CD14-positive monocyte (primary cell): ENCODE results near the gene PAM. TPM values are rescaled to one million over a fixed set of nuclear protein-coding genes. Genes with fewer than 3 reads are reported as not detected.

Experiments
- DNase-seq, 3 donors: peaks; one replicate each; pipeline ENCODE4 v3.0.0-alpha.2; 2011 to 2022
- H2AFZ ChIP-seq: 2 replicates; pipeline ENCODE4 v1.6.0; 2012; ENCODE audit warnings: mild to moderate bottlenecking, low read depth, low read length, inconsistent platforms; ENCODE audit not compliant: insufficient read depth, poor library complexity, severe bottlenecking
- H3K27ac ChIP-seq, 2 donors: 1 replicate in 1 of 2; 2 replicates in 1 of 2; pipeline ENCODE4 v1.5.1; 2012 to 2013; ENCODE audit warnings: low read length in 2 of 2, control low read depth in 1 of 2, inconsistent platforms in 1 of 2, low read depth in 1 of 2, mild to moderate bottlenecking in 1 of 2
- H3K27me3 ChIP-seq, 2 donors: one replicate each; pipeline versions ENCODE4 v1.6.0 to v1.6.1; 2011 to 2013; ENCODE audit warnings: low read length in 2 of 2; ENCODE audit not compliant: control insufficient read depth in 2 of 2, insufficient read depth in 2 of 2
- H3K36me3 ChIP-seq, 2 donors: replicated peaks in 1 of 2; 1 replicate in 1 of 2; 2 replicates in 1 of 2; pipeline versions ENCODE4 v1.5.1 to v1.6.1; 2012 to 2013; ENCODE audit warnings: low read length in 2 of 2, control low read depth in 1 of 2, inconsistent platforms in 1 of 2, mild to moderate bottlenecking in 1 of 2; ENCODE audit not compliant: insufficient read depth in 2 of 2, control insufficient read depth in 1 of 2
- H3K4me1 ChIP-seq, 2 donors: 1 replicate in 1 of 2; 2 replicates in 1 of 2; pipeline versions ENCODE4 v1.5.1 to v1.6.1; 2012 to 2013; ENCODE audit warnings: low read length in 2 of 2, control low read depth in 1 of 2, inconsistent platforms in 1 of 2, mild to moderate bottlenecking in 1 of 2, moderate library complexity in 1 of 2; ENCODE audit not compliant: insufficient read depth in 2 of 2, control insufficient read depth in 1 of 2
- H3K4me2 ChIP-seq: replicated peaks from 2 replicates; pipeline ENCODE3; 2012; ENCODE audit warnings: low read length, moderate library complexity, mild to moderate bottlenecking; ENCODE audit not compliant: poor library complexity, severe bottlenecking; ENCODE audit errors: extremely low read depth
- H3K4me3 ChIP-seq, 3 experiments: fragments of 200-600 bp in 1 of 3; sonication (generic) in 1 of 3; replicated peaks in 1 of 3; 1 replicate in 2 of 3; 2 replicates in 1 of 3; pipeline ENCODE4 v1.5.1; 2011 to 2013; ENCODE audit warnings: low read length in 3 of 3, mild to moderate bottlenecking in 3 of 3, control low read depth in 2 of 3, low read depth in 2 of 3, inconsistent platforms in 1 of 3, moderate library complexity in 1 of 3
- H3K79me2 ChIP-seq: 2 replicates; pipeline ENCODE4 v1.6.0; 2012; ENCODE audit warnings: mild to moderate bottlenecking, control low read depth, inconsistent platforms, low read length, moderate library complexity; ENCODE audit not compliant: insufficient read depth
- H3K9ac ChIP-seq: 2 replicates; pipeline ENCODE4 v1.6.0; 2017; ENCODE audit warnings: low read length, mild to moderate bottlenecking; ENCODE audit not compliant: insufficient read depth, poor library complexity, severe bottlenecking
- H3K9me3 ChIP-seq, 2 donors: replicated peaks in 1 of 2; 1 replicate in 1 of 2; 2 replicates in 1 of 2; pipeline versions ENCODE4 v1.5.1 to v1.6.1; 2012 to 2013; ENCODE audit warnings: low read length in 2 of 2, control low read depth in 1 of 2; ENCODE audit not compliant: control insufficient read depth in 1 of 2, insufficient read depth in 1 of 2
- H4K20me1 ChIP-seq: 2 replicates; pipeline ENCODE4 v1.6.0; 2012; ENCODE audit warnings: mild to moderate bottlenecking, low read length, control low read depth, moderate library complexity; ENCODE audit not compliant: insufficient read depth
- H3K27ac Mint-ChIP-seq, 7 donors: one replicate each; pipeline ENCODE4 v1.8.0; 2020; ENCODE audit warnings: mild to moderate bottlenecking in 7 of 7, mixed read lengths in 7 of 7, moderate library complexity in 6 of 7, inconsistent platforms in 2 of 7
- H3K27me3 Mint-ChIP-seq, 3 donors: one replicate each; pipeline ENCODE4 v1.8.0; 2021 to 2022; ENCODE audit warnings: low read depth in 3 of 3, mild to moderate bottlenecking in 3 of 3, mixed read lengths in 3 of 3, moderate library complexity in 3 of 3, inconsistent platforms in 1 of 3
- H3K36me3 Mint-ChIP-seq, 2 donors: one replicate each; pipeline ENCODE4 v1.8.0; 2020; ENCODE audit warnings: mixed read lengths in 2 of 2, inconsistent platforms in 1 of 2, mild to moderate bottlenecking in 1 of 2
- H3K4me1 Mint-ChIP-seq: one replicate; pipeline ENCODE4 v1.8.0; 2020; ENCODE audit warnings: mild to moderate bottlenecking, mixed read lengths
- H3K4me3 Mint-ChIP-seq, 2 donors: one replicate each; pipeline ENCODE4 v1.8.0; 2020; ENCODE audit warnings: mild to moderate bottlenecking in 2 of 2, mixed read lengths in 2 of 2, moderate library complexity in 1 of 2
- H3K9me3 Mint-ChIP-seq, 7 donors: one replicate each; pipeline ENCODE4 v1.8.0; 2020 to 2022; ENCODE audit warnings: mixed read lengths in 7 of 7, mild to moderate bottlenecking in 6 of 7, moderate library complexity in 6 of 7, inconsistent platforms in 2 of 7
- CTCF ChIP-seq: fragments of 200-600 bp; IDR thresholded peaks from one replicate; pipeline ENCODE4 v1.8.0; 2022; ENCODE audit warnings: antibody characterized with exemption, mild to moderate bottlenecking
- whole genome bisulfite sequencing: methylation state at CpG from one replicate; pipeline ENCODE4 v1.1.5; 2013; ENCODE audit warnings: missing lambda C conversion rate; ENCODE audit not compliant: insufficient coverage; 5-methylcytosine and 5-hydroxymethylcytosine counted together
- intact Hi-C, 2 donors: fragments of 100-400 bp; cut with micrococcal nuclease; formaldehyde crosslinking; loops; one replicate each; pipeline versions ENCODE4 v1.15.0 to v1.15.1; 2023
- polyA plus RNA-seq, 3 donors: library from polyadenylated mRNA; depleted of rRNA in 1 of 3; unstranded in 2 of 3; stranded (reverse) in 1 of 3; fragments of 300-500 nt in 2 of 3; fragments of >200 nt in 1 of 3; fragmentation: Illumina TruSeq in 2 of 3; gene quantifications; 1 replicate in 2 of 3; 2 replicates in 1 of 3; pipeline ENCODE4 v1.2.3, GENCODE V29; 2012 to 2021

PAM gene
- polyA plus RNA-seq, 3 donors = 11.8 to 27.4 (median 12.8) TPM

- no peak for TF ChIP-seq CTCF
- peaks cover 0 to 1% (median 0%) of the 10 kb centered on the region in 3 donors for H3K27me3 Mint-ChIP-seq
- intact Hi-C loops = no loop called here
Measured at GRCh38 chr5:102891175-102891574, 136.1 kb downstream of the PAM start.

GRCh38 chr5:102893942-102894341 lies 138.8 kb downstream of the PAM start:
- WGBS = 100% methylated on average over 1 of the region's 3 CpGs

More at GRCh38 chr5:102891175-102891574, 136.1 kb downstream of the PAM start:
- no peaks in the 10 kb centered on the region for H3K9me3 ChIP-seq
- H3K9ac ChIP-seq = no peak overlapping the region
- Mint-ChIP-seq H3K9me3 (peaks cover 0 to 4% (median 0%) of the 10 kb centered on the region in 7 donors), H3K4me3 (no peak overlapping the region), H3K4me1 (no peaks in the 10 kb centered on the region), H3K27ac (no peak overlapping the region), H3K36me3 (peaks cover 0 to 6% of the 10 kb centered on the region in 2 donors)
- no peaks in the 10 kb centered on the region for H3K36me3 ChIP-seq
- H3K4me3 ChIP-seq = no peak overlapping the region
- no peaks in the 10 kb centered on the region for H4K20me1 ChIP-seq
- H3K4me1 ChIP-seq = no peaks in the 10 kb centered on the region
- WGBS = 60% methylated on average over 1 of the region's 3 CpGs
- no peak overlapping the region for H3K27ac ChIP-seq
- H3K27me3 ChIP-seq = no peaks in the 10 kb centered on the region
- H2AFZ ChIP-seq = no peak overlapping the region
- H3K79me2 ChIP-seq = no peaks in the 10 kb centered on the region
- DNase-seq = no peak
- H3K4me2 ChIP-seq = no peak overlapping the region

More at GRCh38 chr5:102893942-102894341, 138.8 kb downstream of the PAM start:
- Histone ChIP-seq H4K20me1 (no peaks in the 10 kb centered on the region), H2AFZ (no peak overlapping the region), H3K79me2 (no peaks in the 10 kb centered on the region), H3K4me3 (no peak overlapping the region), H3K27me3 (no peaks in the 10 kb centered on the region), H3K9me3 (no peaks in the 10 kb centered on the region), H3K36me3 (no peaks in the 10 kb centered on the region), H3K27ac (no peak overlapping the region), H3K4me1 (no peaks in the 10 kb centered on the region), H3K4me2 (no peak overlapping the region), H3K9ac (no peak overlapping the region)
- intact Hi-C loops = no loop called here
- no peak for DNase-seq
- Mint-ChIP-seq H3K36me3 (peaks cover 0 to 4% of the 10 kb centered on the region in 2 donors), H3K27me3 (peaks cover 0 to 1% (median 0%) of the 10 kb centered on the region in 3 donors), H3K4me3 (no peak overlapping the region), H3K4me1 (no peaks in the 10 kb centered on the region), H3K27ac (no peak overlapping the region), H3K9me3 (no peaks in the 10 kb centered on the region)
- TF ChIP-seq CTCF = no peak
